ENCODE results near the gene NRG2.

Gene NRG2

DNA sequence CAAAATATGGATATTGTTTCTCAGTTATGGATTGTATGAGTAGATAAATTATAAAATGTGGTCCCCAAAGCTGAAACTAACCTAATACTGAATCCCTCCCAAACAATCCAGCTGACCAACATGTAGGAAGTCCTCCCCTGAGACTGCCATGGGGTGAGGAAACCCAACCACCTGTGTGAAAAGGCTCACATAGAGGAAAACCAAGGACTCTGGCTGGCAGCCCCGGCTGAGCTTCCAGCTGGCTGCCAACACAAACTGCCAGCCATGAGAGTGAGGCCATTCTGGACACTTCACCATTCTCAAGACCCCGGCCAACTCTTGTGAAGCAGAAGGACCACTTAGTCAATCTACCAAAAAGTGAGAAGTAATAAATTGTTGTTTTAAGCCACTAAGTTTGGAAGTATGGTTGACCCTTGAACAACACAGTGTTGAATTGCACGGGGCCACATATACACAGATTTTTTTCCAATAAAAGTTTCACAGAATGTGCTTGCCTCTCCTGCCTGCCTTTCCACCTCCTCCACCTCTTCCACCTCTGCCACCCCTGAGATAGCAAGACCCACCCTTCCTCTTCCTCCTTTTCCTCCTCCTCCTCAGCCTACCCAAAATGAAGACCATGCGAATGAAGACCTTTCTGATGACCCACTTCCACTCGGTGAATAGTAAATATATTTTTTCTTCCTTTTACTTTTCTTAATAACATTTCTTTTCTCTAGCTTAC lies 15.3 kb upstream of the NRG2 start:
- no peak overlapping the region for H3K27ac ChIP-seq
- intact Hi-C loops (cut with DNase I; ENCODE audit: low total_unique reads) = no loop called here
- no peak for TF ChIP-seq CTCF (IDR thresholded peaks at IDR 0.05)
- H3K4me1 ChIP-seq = no peaks in the 10 kb centered on the region
- no peaks in the 10 kb centered on the region for H3K9me3 ChIP-seq
- peaks cover 0 to 26% of the 10 kb centered on the region in 2 donors for H3K27me3 ChIP-seq
- DNase-seq = no peak
- H3K4me3 ChIP-seq = no peak overlapping the region
- no peaks in the 10 kb centered on the region for H3K36me3 ChIP-seq

DNA sequence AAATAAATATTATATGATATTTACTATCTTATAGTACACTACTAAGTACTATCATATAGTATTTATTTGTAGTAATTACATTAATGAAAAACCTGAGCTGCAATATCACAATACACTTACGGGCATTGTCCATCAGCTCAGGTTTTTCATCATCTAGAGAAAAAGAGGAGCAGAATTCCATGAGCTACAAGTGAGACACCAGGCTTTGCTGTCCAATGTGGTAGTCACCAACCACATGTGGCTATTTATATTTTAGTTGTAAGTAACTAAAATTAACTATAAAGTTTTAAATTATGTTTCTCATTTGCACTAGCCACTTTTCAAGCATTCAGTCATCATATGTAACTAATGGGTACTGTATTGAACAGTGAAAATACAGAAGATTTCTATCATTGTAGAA lies 13.8 kb upstream of the NRG2 start:
- H3K36me3 ChIP-seq = no peaks in the 10 kb centered on the region
- peaks cover 0 to 13% of the 10 kb centered on the region in 2 donors for H3K27me3 ChIP-seq
- H3K4me1 ChIP-seq = no peaks in the 10 kb centered on the region
- DNase-seq = no peak
- TF ChIP-seq CTCF (IDR thresholded peaks at IDR 0.05) = no peak
- no peak overlapping the region for H3K27ac ChIP-seq
- intact Hi-C loops (cut with DNase I; ENCODE audit: low total_unique reads) = no loop called here
- no peaks in the 10 kb centered on the region for H3K9me3 ChIP-seq
- no peak overlapping the region for H3K4me3 ChIP-seq

DNA sequence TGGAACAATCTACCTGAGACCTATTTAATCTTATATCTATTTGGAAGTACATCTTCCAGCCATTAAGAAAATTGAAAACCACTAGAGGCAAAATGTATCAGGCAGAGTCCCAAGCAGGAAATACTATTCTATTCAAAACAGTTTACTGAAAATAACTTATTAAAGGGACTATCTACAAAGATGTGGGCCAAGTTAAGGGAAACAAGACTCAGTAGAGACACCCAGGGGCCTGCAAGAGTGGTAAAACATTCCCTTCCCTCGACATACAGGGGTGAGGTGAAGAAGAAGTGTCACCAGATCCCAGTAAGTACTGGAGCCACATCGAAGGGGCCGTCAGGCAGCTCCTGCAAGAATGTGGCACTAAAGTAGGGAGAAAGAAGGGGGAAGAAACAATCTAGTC lies 12.1 kb upstream of the NRG2 start:
- Histone ChIP-seq H3K4me1 (no peaks in the 10 kb centered on the region), H3K36me3 (no peaks in the 10 kb centered on the region), H3K27ac (no peak overlapping the region), H3K27me3 (peaks cover 0 to 7% of the 10 kb centered on the region in 2 donors), H3K4me3 (no peak overlapping the region), H3K9me3 (no peaks in the 10 kb centered on the region)
- no peak for TF ChIP-seq CTCF (IDR thresholded peaks at IDR 0.05)
- DNase-seq = no peak
- intact Hi-C loops (cut with DNase I; ENCODE audit: low total_unique reads) = no loop called here

- H3K4me3 ChIP-seq = no peak overlapping the region
- no peak for DNase-seq
- no peaks in the 10 kb centered on the region for H3K36me3 ChIP-seq
- intact Hi-C loops (cut with DNase I; ENCODE audit: low total_unique reads) = no loop called here
- no peak overlapping the region for H3K27ac ChIP-seq
- peaks cover 0 to 6% of the 10 kb centered on the region in 2 donors for H3K27me3 ChIP-seq
- H3K4me1 ChIP-seq = no peaks in the 10 kb centered on the region
- TF ChIP-seq CTCF (IDR thresholded peaks at IDR 0.05) = no peak
- H3K9me3 ChIP-seq = no peaks in the 10 kb centered on the region
Observed at GRCh38 chr5:140054086-140054689, 11.1 kb upstream of the NRG2 start.

- Histone ChIP-seq H3K36me3 (no peaks in the 10 kb centered on the region), H3K27me3 (no peaks in the 10 kb centered on the region), H3K4me1 (no peaks in the 10 kb centered on the region), H3K27ac (no peak overlapping the region), H3K4me3 (no peak overlapping the region), H3K9me3 (no peaks in the 10 kb centered on the region)
- TF ChIP-seq CTCF (IDR thresholded peaks at IDR 0.05) = no peak
- intact Hi-C loops (cut with DNase I; ENCODE audit: low total_unique reads) = no loop called here
- no peak for DNase-seq
Observed at GRCh38 chr5:140051950-140052349, 8.9 kb upstream of the NRG2 start.

Measured in tibial artery (tissue), 4 donors.